GM21390 (cell line): Measurements from ENCODE around the gene NOC2L.
"Not testable (repeated sequence)": the region's sequence is repeated elsewhere in the genome, so short reads cannot be mapped to it uniquely, and the experiment has no call there.

Experiments
- ATAC-seq: cut with Tn5 transposase; IDR thresholded peaks from one replicate; pipeline ENCODE4 v1.9.1; 2021; ENCODE audit not compliant: unreplicated experiment

The NOC2L gene

GRCh38 chr1:994546-994945, 35.5 kb upstream of the NOC2L start:
- not testable (repeated sequence) for ATAC-seq

- no peak for ATAC-seq
Observed at GRCh38 chr1:993379-993995, 34.4 kb upstream of the NOC2L start.

- no peak for ATAC-seq
Observed at GRCh38 chr1:992362-992761, 33.3 kb upstream of the NOC2L start.

GRCh38 chr1:991895-992294, 32.8 kb upstream of the NOC2L start:
- no peak for ATAC-seq

GRCh38 chr1:991275-991674, 32.2 kb upstream of the NOC2L start:
- not testable (repeated sequence) for ATAC-seq

- not testable (repeated sequence) for ATAC-seq
Observed at GRCh38 chr1:988061-988460, 29.0 kb upstream of the NOC2L start.

- ATAC-seq, result no peak
Observed at GRCh38 chr1:985126-985525, 26.1 kb upstream of the NOC2L start.

- no peak for ATAC-seq
Observed at GRCh38 chr1:984476-984814, 25.4 kb upstream of the NOC2L start.

- no peak for ATAC-seq
Observed at GRCh38 chr1:983798-984475, 24.9 kb upstream of the NOC2L start.

GRCh38 chr1:982765-983436, 23.8 kb upstream of the NOC2L start:
- no peak for ATAC-seq

- no peak for ATAC-seq
Observed at GRCh38 chr1:981955-982558, 23.0 kb upstream of the NOC2L start, which contains the start of gene PERM1. Gene PERM1 (minus strand): TSS chr1:982093. CDS start chr1:981029, 1,064 bp downstream.

- no peak for ATAC-seq
Observed at GRCh38 chr1:981491-981954, 22.5 kb upstream of the NOC2L start.

- ATAC-seq, result no peak
Observed at GRCh38 chr1:980602-981395, 21.7 kb upstream of the NOC2L start.

GRCh38 chr1:980137-980571, 21.1 kb upstream of the NOC2L start:
- ATAC-seq, result no peak

- no peak for ATAC-seq
Observed at GRCh38 chr1:979744-980072, 20.7 kb upstream of the NOC2L start.

- no peak for ATAC-seq
Observed at GRCh38 chr1:978835-979743, 20.0 kb upstream of the NOC2L start.

- ATAC-seq, result no peak
Observed at GRCh38 chr1:978069-978834, 19.2 kb upstream of the NOC2L start.

GRCh38 chr1:976791-977190, 17.7 kb upstream of the NOC2L start:
- not testable (repeated sequence) for ATAC-seq
